Suprapubic skin (tissue), 4 donors: Measurements from ENCODE around the gene LIN37. TPM values are rescaled to one million over a fixed set of nuclear protein-coding genes. Genes with fewer than 3 reads are reported as not detected.

Experiments
- DNase-seq, 2 donors: peaks; one replicate each; pipeline ENCODE4 v3.0.0-alpha.2; 2019; ENCODE audit warnings: low spot score in 2 of 2
- H3K27ac ChIP-seq: fragments of 200-600 bp; sonication (generic); one replicate; pipeline ENCODE4 v1.5.1; 2019
- H3K27me3 ChIP-seq: fragments of 200-600 bp; sonication (generic); one replicate; pipeline ENCODE4 v1.5.1; 2019
- H3K36me3 ChIP-seq: fragments of 200-600 bp; sonication (generic); one replicate; pipeline ENCODE4 v1.5.1; 2019
- H3K4me1 ChIP-seq: fragments of 200-600 bp; sonication (generic); one replicate; pipeline ENCODE4 v1.5.1; 2019
- H3K4me3 ChIP-seq: fragments of 200-600 bp; sonication (generic); one replicate; pipeline ENCODE4 v1.5.1; 2019; ENCODE audit warnings: mild to moderate bottlenecking
- H3K9me3 ChIP-seq: fragments of 200-600 bp; sonication (generic); one replicate; pipeline ENCODE4 v1.5.1; 2019
- EP300 ChIP-seq: sonication (generic); formaldehyde crosslinking; IDR thresholded peaks from one replicate; pipeline ENCODE4 v1.6.1; 2017; ENCODE audit warnings: antibody characterized with exemption
- POLR2A ChIP-seq, 2 donors: fragments of 450-650 bp; IDR thresholded peaks; one replicate each; pipeline ENCODE4 v1.6.1; 2017; ENCODE audit warnings: antibody characterized with exemption in 2 of 2, mild to moderate bottlenecking in 2 of 2, moderate library complexity in 2 of 2
- POLR2AphosphoS5 ChIP-seq, 3 donors: sonication (generic); formaldehyde crosslinking; IDR thresholded peaks; one replicate each; pipeline ENCODE4 v1.6.1; 2017; ENCODE audit warnings: antibody characterized with exemption in 3 of 3
- WGBS: methylation state at CpG from one replicate; pipeline ENCODE4 v1.1.5; 2018; 5-methylcytosine and 5-hydroxymethylcytosine counted together
- total RNA-seq, 4 donors: library from RNA; depleted of rRNA; stranded (reverse); fragments of >200 nt; gene quantifications; one replicate each; pipeline ENCODE4 v1.1.0, GENCODE V29; 2016
- TF ChIP-seq, protein P1 (sequence below), 2 donors: fragments of 200-600 bp in 1 of 2; fragments of 450-650 bp in 1 of 2; sonication (generic) in 1 of 2; IDR thresholded peaks; one replicate each; pipeline ENCODE4 v1.5.1; 2016 to 2019; ENCODE audit warnings: antibody characterized with exemption in 2 of 2, mild to moderate bottlenecking in 1 of 2, moderate library complexity in 1 of 2

Gene LIN37
- total RNA-seq, 4 donors from 2014 or later = 11.0 to 21.5 (median 20.0) TPM

GRCh38 chr19:35760711-35761349 lies 12.5 kb downstream of the LIN37 start:
- H3K9me3 ChIP-seq = no peaks in the 10 kb centered on the region
- no peak overlapping the region for H3K27ac ChIP-seq
- peaks cover 36% of the 10 kb centered on the region for H3K4me1 ChIP-seq
- H3K36me3 ChIP-seq = peaks cover 31% of the 10 kb centered on the region
- H3K27me3 ChIP-seq = no peaks in the 10 kb centered on the region
- TF ChIP-seq, protein P1, sequence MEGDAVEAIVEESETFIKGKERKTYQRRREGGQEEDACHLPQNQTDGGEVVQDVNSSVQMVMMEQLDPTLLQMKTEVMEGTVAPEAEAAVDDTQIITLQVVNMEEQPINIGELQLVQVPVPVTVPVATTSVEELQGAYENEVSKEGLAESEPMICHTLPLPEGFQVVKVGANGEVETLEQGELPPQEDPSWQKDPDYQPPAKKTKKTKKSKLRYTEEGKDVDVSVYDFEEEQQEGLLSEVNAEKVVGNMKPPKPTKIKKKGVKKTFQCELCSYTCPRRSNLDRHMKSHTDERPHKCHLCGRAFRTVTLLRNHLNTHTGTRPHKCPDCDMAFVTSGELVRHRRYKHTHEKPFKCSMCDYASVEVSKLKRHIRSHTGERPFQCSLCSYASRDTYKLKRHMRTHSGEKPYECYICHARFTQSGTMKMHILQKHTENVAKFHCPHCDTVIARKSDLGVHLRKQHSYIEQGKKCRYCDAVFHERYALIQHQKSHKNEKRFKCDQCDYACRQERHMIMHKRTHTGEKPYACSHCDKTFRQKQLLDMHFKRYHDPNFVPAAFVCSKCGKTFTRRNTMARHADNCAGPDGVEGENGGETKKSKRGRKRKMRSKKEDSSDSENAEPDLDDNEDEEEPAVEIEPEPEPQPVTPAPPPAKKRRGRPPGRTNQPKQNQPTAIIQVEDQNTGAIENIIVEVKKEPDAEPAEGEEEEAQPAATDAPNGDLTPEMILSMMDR (IDR thresholded peaks at IDR 0.05) = no peak
- no peak for TF ChIP-seq EP300
- no peak for TF ChIP-seq POLR2AphosphoS5 (IDR thresholded peaks at IDR 0.05)
- TF ChIP-seq POLR2A (IDR thresholded peaks at IDR 0.05) = no peak
- no peak overlapping the region for H3K4me3 ChIP-seq
- no peak for DNase-seq
- WGBS = 100% methylated on average over 4 of the region's 4 CpGs

DNA sequence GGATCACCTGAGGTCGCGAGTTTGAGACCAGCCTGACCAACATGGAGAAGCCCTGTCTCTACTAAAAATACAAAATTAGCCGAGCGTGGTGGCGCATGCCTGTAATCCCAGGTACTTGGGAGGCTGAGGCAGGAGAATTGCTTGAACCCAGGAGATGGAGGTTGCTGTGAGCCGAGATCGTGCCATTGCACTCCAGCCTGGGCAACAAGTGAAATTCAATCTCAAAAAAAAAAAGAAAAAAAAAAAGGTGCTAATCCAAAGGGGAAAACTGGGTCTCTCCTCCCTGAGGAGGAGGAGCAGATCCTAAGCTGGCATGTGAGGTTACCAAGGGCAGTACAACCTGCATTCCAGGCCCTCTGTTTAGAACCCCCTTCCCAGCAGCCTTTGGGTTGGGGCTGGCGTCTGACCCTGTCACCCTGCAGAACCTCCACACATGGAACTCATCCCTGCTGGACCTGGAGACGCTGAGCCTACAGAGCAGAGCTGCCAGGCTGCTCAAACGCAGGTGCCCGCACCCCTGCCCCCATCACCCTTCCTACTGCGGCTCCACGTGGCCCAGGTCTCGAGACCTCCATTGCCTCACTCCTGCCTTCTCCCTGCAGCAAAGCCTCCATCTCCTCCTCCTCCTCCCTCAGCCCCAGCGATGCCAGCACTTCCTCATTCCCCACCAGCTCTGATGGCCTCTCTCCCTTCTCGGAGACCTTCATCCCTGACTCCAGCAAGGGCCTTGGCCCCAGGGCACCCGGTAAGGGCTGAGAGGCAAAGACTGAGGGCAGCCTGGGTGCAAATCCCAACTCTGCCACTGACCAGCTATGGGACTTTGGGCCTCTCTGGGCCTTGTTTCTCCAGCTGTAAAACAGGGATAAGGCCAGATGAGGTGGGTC lies 16.3 kb downstream of the LIN37 start:
- Histone ChIP-seq H3K27me3 (no peaks in the 10 kb centered on the region), H3K9me3 (no peaks in the 10 kb centered on the region), H3K36me3 (peaks cover 58% of the 10 kb centered on the region), H3K27ac (no peak overlapping the region), H3K4me3 (no peak overlapping the region), H3K4me1 (peaks cover 4% of the 10 kb centered on the region)
- 90% methylated on average over 17 of the region's 17 CpGs for WGBS
- no peak for DNase-seq
- TF ChIP-seq POLR2AphosphoS5 (IDR thresholded peaks at IDR 0.05) (no peak), POLR2A (IDR thresholded peaks at IDR 0.05) (no peak), EP300 (no peak)
- TF ChIP-seq, protein P1 (IDR thresholded peaks at IDR 0.05) = no peak

DNA sequence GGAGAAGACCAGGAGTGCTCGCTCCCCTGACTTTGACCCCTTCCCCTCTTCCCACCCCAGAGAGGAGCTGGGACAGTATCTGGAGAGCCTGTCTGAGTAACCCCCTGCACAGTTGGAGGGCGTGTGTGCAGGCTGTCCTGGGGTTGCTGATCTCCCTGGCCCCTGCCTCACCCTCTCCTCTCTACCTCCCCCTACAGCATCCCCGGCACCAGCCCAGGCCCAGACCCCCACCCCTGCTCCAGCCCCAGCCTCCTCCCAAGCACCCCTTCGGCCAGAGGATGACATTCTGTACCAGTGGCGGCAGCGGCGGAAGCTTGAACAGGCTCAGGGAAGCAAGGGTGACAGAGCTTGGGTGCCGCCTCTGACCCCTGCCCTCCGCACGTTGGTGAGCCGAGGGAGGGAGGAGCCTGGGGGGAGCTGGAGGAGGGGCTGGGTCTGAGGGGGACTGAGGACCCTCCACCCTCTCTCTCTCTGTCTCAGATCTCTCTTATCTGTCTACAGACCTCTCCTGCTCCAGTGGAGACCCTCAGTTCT lies 18.3 kb downstream of the LIN37 start:
- Histone ChIP-seq H3K4me1 (no peaks in the 10 kb centered on the region), H3K27me3 (no peaks in the 10 kb centered on the region), H3K4me3 (no peak overlapping the region), H3K36me3 (peaks cover 57% of the 10 kb centered on the region), H3K27ac (no peak overlapping the region), H3K9me3 (no peaks in the 10 kb centered on the region)
- no peak for TF ChIP-seq EP300
- no peak for TF ChIP-seq POLR2AphosphoS5 (IDR thresholded peaks at IDR 0.05)
- no peak for TF ChIP-seq POLR2A (IDR thresholded peaks at IDR 0.05)
- TF ChIP-seq, protein P1 (IDR thresholded peaks at IDR 0.05) = no peak
- 85% methylated on average over 2 of the region's 11 CpGs for WGBS
- DNase-seq = no peak

GRCh38 chr19:35767288-35768081 lies 19.1 kb downstream of the LIN37 start:
- no peak for DNase-seq
- TF ChIP-seq EP300 (no peak), POLR2AphosphoS5 (IDR thresholded peaks at IDR 0.05) (no peak), POLR2A (IDR thresholded peaks at IDR 0.05) (no peak)
- TF ChIP-seq, protein P1 (IDR thresholded peaks at IDR 0.05) = no peak
- no peaks in the 10 kb centered on the region for H3K9me3 ChIP-seq
- H3K27ac ChIP-seq = no peak overlapping the region
- WGBS = 83% methylated on average over 8 of the region's 34 CpGs
- no peaks in the 10 kb centered on the region for H3K4me1 ChIP-seq
- peaks cover 49% of the 10 kb centered on the region for H3K36me3 ChIP-seq
- H3K4me3 ChIP-seq = no peak overlapping the region
- no peaks in the 10 kb centered on the region for H3K27me3 ChIP-seq
